ACC112 (cell line): ENCODE measurements around the gene PAQR5.
"Not testable (repeated sequence)": the region's sequence is repeated elsewhere in the genome, so short reads cannot be mapped to it uniquely, and the experiment has no call there.

Experiments
- H2AFZ ChIP-seq: fragments of 200-600 bp; sonication (generic); one replicate; pipeline ENCODE4 v1.6.0; 2017; ENCODE audit warnings: antibody characterized with exemption, low read length; ENCODE audit not compliant: unreplicated experiment
- H3K27ac ChIP-seq: fragments of 200-600 bp; sonication (generic); 2 replicates; pipeline ENCODE4 v1.5.1; 2014; ENCODE audit warnings: low read depth, mild to moderate bottlenecking, antibody characterized with exemption, low read length, moderate library complexity
- H3K27me3 ChIP-seq: fragments of 200-600 bp; sonication (generic); 2 replicates; pipeline ENCODE4 v1.6.1; 2014; ENCODE audit warnings: mild to moderate bottlenecking, antibody characterized with exemption, low read length, moderate library complexity, mixed read lengths; ENCODE audit not compliant: insufficient read depth
- H3K36me3 ChIP-seq: fragments of 200-600 bp; sonication (generic); 2 replicates; pipeline ENCODE4 v1.6.1; 2016; ENCODE audit warnings: mild to moderate bottlenecking, antibody characterized with exemption, low read length, moderate library complexity, mixed read lengths; ENCODE audit not compliant: insufficient read depth
- H3K4me1 ChIP-seq: fragments of 200-600 bp; sonication (generic); one replicate; pipeline ENCODE4 v1.6.1; 2016; ENCODE audit warnings: low read length, mixed read lengths; ENCODE audit not compliant: insufficient read depth, unreplicated experiment, control insufficient read depth
- H3K4me3 ChIP-seq: fragments of 200-600 bp; sonication (generic); 2 replicates; pipeline ENCODE4 v1.5.1; 2014; ENCODE audit warnings: mild to moderate bottlenecking, low read depth, low read length
- H3K79me2 ChIP-seq: fragments of 200-600 bp; sonication (generic); one replicate; pipeline ENCODE4 v1.6.0; 2016; ENCODE audit warnings: low read length; ENCODE audit not compliant: control insufficient read depth, unreplicated experiment, insufficient read depth

The PAQR5 gene

GRCh38 chr15:69446953-69447352, 148.2 kb downstream of the PAQR5 start:
- Histone ChIP-seq H3K4me1 (peaks cover 6% of the 10 kb centered on the region), H3K36me3 (peaks cover 22% of the 10 kb centered on the region; the same call in 1 of the 2 replicates)

DNA sequence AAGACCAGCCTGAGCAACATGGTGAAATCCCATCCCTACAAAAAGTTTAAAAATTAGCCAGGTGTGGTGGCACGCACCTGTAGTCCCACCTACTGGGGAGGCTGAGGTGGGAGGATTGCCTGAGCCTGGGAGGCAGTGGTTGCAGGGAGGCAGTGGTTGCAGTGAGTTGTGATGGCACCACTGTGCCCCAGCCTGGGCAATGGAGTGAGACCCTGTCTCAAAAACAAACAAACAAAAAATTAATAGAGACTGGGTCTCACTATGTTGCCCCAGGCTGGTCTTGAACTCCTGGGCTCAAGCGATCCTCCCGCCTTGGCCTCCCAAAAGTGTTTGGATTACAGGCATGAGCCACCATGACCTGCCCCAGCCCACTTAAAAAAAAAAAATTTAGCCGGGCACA, 151.5 kb downstream of the PAQR5 start:
- H3K36me3 ChIP-seq, result peaks cover 29% of the 10 kb centered on the region
- not testable (repeated sequence) for H3K27ac ChIP-seq

More at GRCh38 chr15:69446953-69447352, 148.2 kb downstream of the PAQR5 start:
- H2AFZ ChIP-seq, result no peak overlapping the region
- H3K27me3 ChIP-seq, result no peaks in the 10 kb centered on the region
- no peak overlapping the region for H3K27ac ChIP-seq
- no peak overlapping the region for H3K4me3 ChIP-seq
- no peaks in the 10 kb centered on the region for H3K79me2 ChIP-seq

DNA sequence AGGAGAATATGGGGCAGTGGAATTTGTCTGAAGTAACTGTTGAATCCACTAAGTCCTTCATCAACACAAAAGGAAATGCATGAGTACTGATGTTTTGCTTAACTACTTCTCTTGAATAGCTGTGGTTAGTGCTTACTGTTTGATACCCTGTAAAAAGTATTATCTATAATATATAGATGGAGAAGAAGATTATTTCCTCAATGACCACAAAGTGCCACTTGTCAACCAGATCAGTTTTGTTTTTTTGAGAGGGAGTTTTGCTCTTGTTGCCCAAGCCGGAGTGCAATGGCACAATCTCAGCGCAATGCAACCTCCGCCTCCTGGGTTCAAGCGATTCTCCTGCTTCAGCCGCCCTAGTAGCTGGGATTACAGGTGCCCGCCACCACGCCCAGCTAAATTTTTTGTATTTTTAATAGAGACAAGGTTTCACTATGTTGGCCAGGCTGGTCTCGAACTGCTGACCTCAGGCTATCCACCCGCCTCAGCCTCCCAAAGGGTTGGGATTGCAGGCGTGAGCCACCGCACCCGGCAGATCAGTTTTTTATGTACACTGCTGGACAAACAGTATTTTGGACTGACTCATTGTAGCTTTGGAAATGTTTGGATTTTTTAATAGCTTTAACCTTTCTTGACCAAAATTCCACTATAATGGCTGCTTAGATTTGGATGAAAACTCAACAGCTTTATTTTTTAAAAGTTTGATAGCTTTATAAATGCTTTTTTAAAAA, 152.4 kb downstream of the PAQR5 start:
- H3K4me3 ChIP-seq, result no peak overlapping the region; the same call in 1 of the 2 replicates
- peaks cover 38% of the 10 kb centered on the region for H3K36me3 ChIP-seq
- peaks cover 20% of the 10 kb centered on the region for H3K4me1 ChIP-seq
- no peak overlapping the region for H2AFZ ChIP-seq
- H3K27me3 ChIP-seq, result no peaks in the 10 kb centered on the region
- H3K79me2 ChIP-seq, result peaks cover 35% of the 10 kb centered on the region
- H3K27ac ChIP-seq, result peak overlapping the region; percentile 51; the same call in 1 of the 2 replicates

More for the DNA sequence above, 151.5 kb downstream of the PAQR5 start:
- H3K4me3 ChIP-seq, H3K27me3 ChIP-seq, H2AFZ ChIP-seq: not testable (repeated sequence)
- Histone ChIP-seq H3K4me1 (peaks cover 11% of the 10 kb centered on the region), H3K79me2 (peaks cover 26% of the 10 kb centered on the region)

- H3K4me1 ChIP-seq, result peaks cover 28% of the 10 kb centered on the region
- peaks cover 40% of the 10 kb centered on the region for H3K36me3 ChIP-seq
- H2AFZ ChIP-seq, result peak overlapping the region; percentile 96
- H3K4me3 ChIP-seq, result peak overlapping the region; percentile 81
- H3K79me2 ChIP-seq, result peaks cover 39% of the 10 kb centered on the region
- peak overlapping the region; percentile 51 for H3K27ac ChIP-seq
- no peaks in the 10 kb centered on the region for H3K27me3 ChIP-seq
Observed at GRCh38 chr15:69451951-69452691, 153.4 kb downstream of the PAQR5 start.

GRCh38 chr15:69452692-69453521, 154.2 kb downstream of the PAQR5 start, which contains the start of gene RPLP1:
RPLP1 (plus strand) TSS chr15:69452818; CDS start chr15:69452949, 131 bp downstream.
- Histone ChIP-seq H3K36me3 (peaks cover 46% of the 10 kb centered on the region), H3K27me3 (no peaks in the 10 kb centered on the region), H3K4me1 (peaks cover 31% of the 10 kb centered on the region), H3K27ac (peak within 1 kb of the TSS; percentile 74), H2AFZ (peak within 1 kb of the TSS; percentile 96), H3K4me3 (peak within 1 kb of the TSS; percentile 81), H3K79me2 (peaks cover 39% of the 10 kb centered on the region)

DNA sequence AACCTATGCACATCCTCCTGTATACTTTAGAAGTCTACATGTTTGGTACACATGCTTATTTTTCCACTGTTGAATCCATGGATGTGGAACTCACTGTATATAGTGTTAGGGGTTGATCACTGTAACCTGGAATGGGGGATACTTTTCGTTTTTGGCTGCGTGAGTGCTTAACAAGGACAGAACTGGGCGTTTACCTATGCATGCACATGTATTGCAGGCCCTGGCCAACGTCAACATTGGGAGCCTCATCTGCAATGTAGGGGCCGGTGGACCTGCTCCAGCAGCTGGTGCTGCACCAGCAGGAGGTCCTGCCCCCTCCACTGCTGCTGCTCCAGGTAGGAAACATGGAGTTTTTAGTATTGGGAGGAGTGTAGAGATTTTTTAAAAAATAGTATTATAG, 156.2 kb downstream of the PAQR5 start:
- Histone ChIP-seq H3K4me3 (peak overlapping the region; percentile 81), H2AFZ (no peak overlapping the region), H3K4me1 (peaks cover 31% of the 10 kb centered on the region), H3K79me2 (peaks cover 39% of the 10 kb centered on the region), H3K27ac (no peak overlapping the region), H3K36me3 (peaks cover 42% of the 10 kb centered on the region), H3K27me3 (no peaks in the 10 kb centered on the region)

- Histone ChIP-seq H3K79me2 (peaks cover 39% of the 10 kb centered on the region), H3K27ac (peak overlapping the region; percentile 25; the same call in 1 of the 2 replicates), H3K36me3 (peaks cover 42% of the 10 kb centered on the region), H2AFZ (no peak overlapping the region), H3K4me3 (no peak overlapping the region), H3K4me1 (peaks cover 31% of the 10 kb centered on the region), H3K27me3 (no peaks in the 10 kb centered on the region)
Observed at GRCh38 chr15:69456208-69457166, 157.8 kb downstream of the PAQR5 start.
